ENCODE measurements around the gene KLHDC3.
A peak's percentile ranks its signal among the peaks of the same experiment; 100 is the strongest.
"Not testable (repeated sequence)": the region's sequence is repeated elsewhere in the genome, so short reads cannot be mapped to it uniquely, and the experiment has no call there.

Gene KLHDC3

GRCh38 chr6:43032326-43032725 is 18.3 kb downstream of the KLHDC3 start:
- DNase-seq: no peak

DNA sequence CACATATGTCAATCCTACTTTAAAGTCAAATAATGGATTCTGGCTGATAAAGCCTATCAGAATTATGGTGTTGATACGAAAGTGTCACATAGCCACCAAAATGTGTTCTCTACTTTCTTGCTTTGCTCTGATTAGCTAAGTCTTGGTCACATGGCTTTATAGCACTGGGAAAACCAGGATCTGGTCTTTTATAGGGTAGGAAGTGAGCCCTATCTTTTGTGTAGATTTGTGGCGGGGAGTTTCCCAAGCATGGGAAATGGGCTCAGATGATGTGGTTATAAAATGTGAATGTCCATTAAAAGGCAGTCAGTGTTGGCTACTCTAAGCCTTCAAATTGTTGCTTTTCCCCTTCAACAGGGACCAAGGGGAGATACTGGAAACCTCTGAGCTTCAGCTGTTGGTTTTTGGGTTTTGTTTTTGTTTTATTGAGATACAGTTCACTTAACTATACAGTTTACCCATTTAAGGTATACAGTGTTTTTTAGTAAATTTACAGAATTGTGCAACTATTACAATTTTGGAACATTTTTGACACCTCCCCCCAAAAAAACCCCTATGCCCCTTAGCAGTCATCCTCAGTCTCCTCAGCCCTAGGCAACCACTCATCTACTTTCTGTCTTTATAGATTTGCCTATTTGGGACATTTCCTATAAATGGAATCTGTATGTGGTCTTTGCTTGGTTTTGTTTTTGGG is 19.6 kb downstream of the KLHDC3 start:
- no peak for DNase-seq

DNA sequence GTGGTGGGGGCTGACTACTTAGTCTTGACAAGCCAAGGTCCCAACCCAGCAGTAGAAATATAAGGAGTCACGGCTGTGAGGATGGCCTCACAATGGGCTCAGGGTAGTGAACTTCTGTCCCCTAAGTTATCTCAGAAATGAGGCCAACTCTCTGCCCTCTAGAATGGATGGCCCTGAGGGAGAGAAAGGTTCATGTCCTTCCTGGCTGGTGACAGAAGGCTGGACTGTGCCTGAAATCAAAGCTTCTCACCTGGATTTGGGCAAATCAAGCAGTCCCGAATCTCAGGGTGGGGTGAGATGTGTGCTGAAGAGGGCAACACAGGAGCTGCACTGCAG is 20.1 kb downstream of the KLHDC3 start:
- no peak for DNase-seq

DNA sequence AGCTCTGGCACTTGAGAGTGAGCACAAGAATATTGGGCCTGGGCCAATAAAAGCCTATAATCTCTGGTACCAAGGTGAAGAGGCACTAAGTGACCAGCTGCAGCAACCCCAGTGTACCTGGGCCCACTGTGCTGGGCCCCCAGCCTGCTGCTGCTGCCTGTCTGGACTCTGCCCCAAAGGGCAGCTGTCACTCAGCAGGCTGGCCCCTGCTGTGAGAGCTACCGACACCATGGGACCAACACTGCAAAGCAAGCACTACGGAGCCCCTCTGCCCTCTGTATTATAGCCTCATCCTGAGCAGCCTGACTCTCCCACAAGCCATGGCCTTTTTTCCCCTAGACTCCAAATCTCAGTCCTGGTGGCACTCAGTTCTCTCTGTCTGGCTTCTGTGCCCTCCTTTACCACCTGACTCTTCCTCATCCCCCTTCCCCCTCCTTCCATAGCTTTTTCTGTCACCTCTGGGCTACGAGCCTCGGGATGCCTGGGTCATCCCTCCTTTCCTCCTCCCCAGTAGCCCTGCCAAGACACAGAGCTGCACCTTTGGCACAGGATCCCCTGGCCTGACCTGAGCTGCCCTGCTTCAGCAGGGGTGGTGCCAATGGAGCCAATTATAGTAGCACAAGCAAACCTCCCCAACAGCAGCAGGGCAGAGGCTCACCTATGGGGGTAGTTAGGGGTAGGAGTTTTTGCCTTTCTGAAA is 21.6 kb downstream of the KLHDC3 start:
- no peak for DNase-seq

- no peak for DNase-seq
Observed at GRCh38 chr6:43036712-43037111, 22.7 kb downstream of the KLHDC3 start.

DNA sequence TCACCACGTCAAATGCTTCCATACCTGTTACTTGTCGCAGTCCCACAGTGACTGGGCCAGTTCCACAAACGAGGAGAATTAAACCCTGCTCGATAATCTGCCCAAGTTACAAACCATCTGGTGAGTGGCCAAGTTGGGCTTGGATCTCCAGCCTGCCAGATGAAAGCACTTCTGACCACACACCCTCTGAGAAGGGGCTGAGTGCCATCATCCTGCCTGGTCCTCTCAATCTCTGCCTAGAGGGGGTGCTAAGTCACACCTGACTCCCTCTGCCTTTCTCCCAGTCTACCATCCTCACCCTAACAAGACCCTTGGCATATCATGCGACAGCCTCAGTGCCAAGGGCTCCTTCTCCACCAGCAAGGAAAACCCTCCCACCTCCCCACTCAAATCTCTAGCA is 23.1 kb downstream of the KLHDC3 start:
- DNase-seq: no peak

- no peak for DNase-seq
Observed at GRCh38 chr6:43037706-43038105, 23.7 kb downstream of the KLHDC3 start.

GRCh38 chr6:43038727-43039126 is 24.7 kb downstream of the KLHDC3 start:
- no peak for DNase-seq

- DNase-seq: no peak
Observed at GRCh38 chr6:43040542-43041257, 26.7 kb downstream of the KLHDC3 start.

DNA sequence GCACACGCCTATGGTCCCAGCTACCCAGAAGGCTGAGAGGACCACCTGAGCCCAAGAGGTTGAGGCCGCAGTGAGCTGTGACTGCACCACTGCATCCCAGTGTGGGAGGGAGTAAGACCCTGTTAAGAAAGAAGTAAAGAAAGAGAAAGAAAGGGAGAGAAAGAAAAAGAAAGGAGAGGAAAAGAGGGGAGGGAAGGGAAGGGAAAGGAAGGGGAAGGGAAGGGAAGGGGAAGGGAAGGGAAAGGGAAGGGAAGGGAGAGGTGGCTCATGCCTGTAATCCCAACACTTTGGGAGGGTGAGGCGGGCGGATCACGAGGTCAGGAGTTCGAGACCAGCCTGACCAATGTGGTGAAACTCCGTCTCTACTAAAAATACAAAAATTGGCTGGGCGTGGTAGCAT is 27.4 kb downstream of the KLHDC3 start:
- not testable (repeated sequence) for DNase-seq

DNA sequence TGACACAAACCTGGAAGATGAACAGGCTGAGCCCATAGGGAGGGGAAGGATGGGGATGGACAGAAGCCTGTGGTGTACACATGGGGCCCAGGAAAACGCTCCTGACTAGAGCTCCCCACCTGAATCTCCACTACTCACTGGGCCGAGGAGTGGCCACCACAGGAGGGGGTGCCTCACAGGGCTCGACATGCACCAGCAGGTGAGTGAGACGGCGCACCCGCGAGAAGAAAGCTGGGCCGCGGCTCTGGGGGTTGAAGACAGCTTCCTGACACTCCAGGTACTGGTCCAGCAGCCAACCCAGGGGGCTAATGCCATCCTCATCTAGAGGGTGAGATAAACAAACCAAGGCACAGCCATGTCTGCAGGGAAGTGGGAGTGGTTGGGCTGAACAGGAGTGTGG is 29.3 kb downstream of the KLHDC3 start:
- no peak for DNase-seq

GRCh38 chr6:43045371-43045930 is 31.4 kb downstream of the KLHDC3 start:
- DNase-seq: no peak

- no peak for DNase-seq
Observed at GRCh38 chr6:43047998-43048397, 33.9 kb downstream of the KLHDC3 start.

GRCh38 chr6:43050981-43051380 is 36.9 kb downstream of the KLHDC3 start:
- DNase-seq: no peak

DNA sequence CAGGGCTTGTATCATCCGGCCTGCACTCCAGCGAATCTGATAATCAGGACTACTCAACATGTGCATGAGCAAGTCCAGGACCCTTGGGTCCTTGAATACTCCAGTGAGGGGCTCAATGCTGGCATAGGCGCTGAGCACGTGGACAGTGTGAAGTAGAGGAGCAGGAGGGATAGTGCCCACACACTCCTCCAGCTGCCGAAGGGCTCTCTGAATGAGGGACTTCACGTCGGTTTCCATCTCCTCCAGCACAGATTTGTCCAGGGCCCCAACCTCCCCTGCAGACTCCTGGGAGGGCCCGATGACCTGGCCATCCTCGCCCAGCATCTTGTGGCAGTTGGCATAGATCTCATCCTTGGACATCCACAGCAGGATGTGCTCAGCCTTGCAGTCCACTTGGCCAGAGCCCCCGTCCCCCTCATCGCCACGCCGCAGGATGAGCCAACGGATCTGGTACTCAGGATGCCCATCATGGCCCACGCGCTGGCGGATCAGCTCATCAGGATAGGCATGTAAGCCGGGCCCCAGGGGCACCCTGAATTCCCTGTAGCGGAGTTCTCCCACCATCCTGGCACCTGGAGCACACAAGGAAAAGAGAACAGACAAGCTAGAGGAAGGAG is 38.3 kb downstream of the KLHDC3 start:
- no peak for DNase-seq

DNA sequence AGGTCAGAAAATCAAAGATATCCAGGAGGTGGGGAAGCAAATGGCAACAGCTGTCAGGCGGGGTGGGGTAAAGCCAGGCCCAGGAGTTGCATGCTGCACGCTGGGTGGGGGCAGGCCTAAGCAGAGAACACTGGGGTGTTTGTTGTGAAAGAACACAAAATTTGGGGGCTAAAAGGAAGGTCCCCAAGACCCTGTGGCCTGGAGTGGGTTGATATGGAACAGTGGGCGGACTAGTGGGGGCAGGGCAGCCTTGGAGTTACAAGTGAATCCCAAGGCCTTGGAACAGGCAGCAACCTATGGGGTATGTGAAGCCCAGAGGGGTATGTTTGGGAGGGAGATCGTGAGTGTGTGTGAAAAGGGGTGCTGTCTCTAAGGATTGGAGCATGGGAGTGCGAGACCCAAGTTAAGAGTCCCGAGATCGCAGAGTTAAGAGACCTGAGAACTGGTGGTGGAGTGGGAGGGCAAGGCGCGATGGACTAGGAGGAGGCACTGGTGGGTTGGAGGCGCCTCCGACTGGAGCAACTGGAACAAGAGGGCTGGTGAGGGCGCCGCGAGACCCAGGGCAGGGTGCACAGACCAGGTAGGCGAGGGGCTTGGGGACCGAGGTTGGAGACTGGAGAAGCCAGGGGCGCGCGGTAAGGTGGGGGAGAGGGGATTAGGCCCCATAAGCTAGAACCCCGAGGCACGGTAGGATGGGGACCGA is 38.9 kb downstream of the KLHDC3 start:
- peak; percentile 23 for DNase-seq

DNA sequence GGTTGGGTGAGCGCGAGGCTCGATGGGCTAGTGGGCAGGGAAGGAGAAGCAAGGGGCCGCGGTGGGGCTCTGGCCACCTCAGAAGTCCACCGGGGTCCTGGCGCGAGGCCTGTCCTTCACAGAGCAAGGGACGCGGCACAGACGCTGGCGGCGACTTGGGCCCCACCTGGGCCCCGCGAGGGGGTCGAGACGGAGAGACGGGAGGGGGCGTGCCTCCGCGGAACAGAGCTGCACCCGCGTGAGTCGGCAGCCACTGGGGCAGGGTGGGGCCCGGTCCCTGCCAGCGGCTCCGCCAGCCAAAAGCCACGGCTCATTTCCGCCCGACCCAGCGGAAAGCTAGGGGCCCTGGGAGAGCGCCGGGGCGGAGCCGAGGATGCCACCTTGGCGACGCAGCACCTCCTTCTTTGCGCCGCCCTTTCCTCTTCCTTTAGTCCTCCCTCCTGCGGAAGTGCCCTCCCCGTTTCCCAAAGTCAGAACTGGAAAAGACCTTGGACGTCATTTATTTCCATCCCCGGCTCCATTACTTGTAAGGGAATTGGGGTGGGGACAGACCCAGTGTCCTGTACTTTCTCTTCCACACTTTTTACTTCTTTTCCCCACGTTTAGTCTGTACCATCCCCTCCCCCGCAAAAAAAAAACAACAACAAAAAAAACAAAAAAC is 39.6 kb downstream of the KLHDC3 start, which contains the start of gene CUL7:
CUL7 (minus strand) TSS at position 307 of the 661 bp plus-strand sequence. CDS start 1,063 bp downstream, outside the sequence.
- peak; percentile 96 for DNase-seq

GRCh38 chr6:43054206-43054943 is 40.3 kb downstream of the KLHDC3 start:
- DNase-seq: no peak

DNA sequence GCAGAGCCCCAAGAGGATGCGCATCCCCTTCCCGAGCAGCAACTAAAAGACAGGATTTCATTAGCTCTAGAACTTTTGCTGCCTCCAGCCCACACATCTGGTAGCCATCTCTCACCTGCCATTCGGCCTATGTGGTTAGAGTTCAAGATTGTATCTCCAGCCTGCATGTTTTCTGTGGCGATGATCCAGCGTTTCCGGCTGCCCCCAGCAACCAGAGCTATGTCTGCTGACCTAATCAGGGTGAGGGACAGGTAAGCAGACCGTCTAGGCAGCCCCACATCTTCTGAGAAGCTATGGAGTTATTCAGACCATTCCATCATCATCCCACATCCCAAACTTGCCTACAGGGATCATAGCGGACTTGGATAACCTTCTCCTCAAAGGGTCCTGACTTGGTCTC is 41.9 kb downstream of the KLHDC3 start:
- no peak for DNase-seq

DNA sequence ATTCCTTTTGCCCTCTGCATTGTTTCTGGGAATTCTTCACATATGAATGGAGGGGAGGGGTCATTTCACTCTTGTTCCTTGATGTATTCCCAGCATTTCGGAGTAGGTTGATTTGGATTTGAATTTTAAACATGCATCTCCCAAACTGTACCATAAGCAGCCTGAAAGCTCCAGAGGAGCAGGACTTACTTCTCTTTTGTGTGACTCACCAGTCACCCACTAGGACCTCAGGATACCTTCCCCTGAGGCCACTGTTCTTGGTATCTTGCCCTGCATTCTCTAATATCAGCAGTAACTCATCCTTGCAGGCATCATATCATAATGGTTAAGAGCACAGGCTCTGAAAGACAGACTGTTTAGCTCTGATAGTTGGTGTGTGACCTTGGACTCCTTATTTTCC is 44.5 kb downstream of the KLHDC3 start:
- DNase-seq: no peak

Measured in kidney glomerular epithelial cell (primary cell).